HUES64 (cell line): ENCODE data around the gene WDR90.
A peak's percentile ranks its signal among the peaks of the same experiment; 100 is the strongest.

ENCODE experiments used
- H3K27ac ChIP-seq: 2 replicates; pipeline ENCODE4 v1.7.0; 2013; ENCODE audit warnings: low read depth, low read length, inconsistent platforms
- H3K27me3 ChIP-seq: 2 replicates; pipeline ENCODE4 v1.6.1; 2013; ENCODE audit warnings: mild to moderate bottlenecking, low read length; ENCODE audit not compliant: insufficient read depth
- H3K36me3 ChIP-seq: 2 replicates; pipeline ENCODE4 v1.6.1; 2013; ENCODE audit warnings: mild to moderate bottlenecking, low read length; ENCODE audit not compliant: insufficient read depth
- H3K4me1 ChIP-seq: 2 replicates; pipeline ENCODE4 v1.6.1; 2013; ENCODE audit warnings: mild to moderate bottlenecking, low read length, moderate library complexity; ENCODE audit not compliant: insufficient read depth
- H3K4me3 ChIP-seq: 2 replicates; pipeline ENCODE4 v1.5.1; 2013; ENCODE audit warnings: mild to moderate bottlenecking, low read length, moderate library complexity
- H3K9ac ChIP-seq: 2 replicates; pipeline ENCODE4 v1.6.1; 2013; ENCODE audit warnings: mild to moderate bottlenecking, low read depth, low read length
- H3K9me3 ChIP-seq: 2 replicates; pipeline ENCODE4 v1.6.1; 2013; ENCODE audit warnings: low read depth, low read length; ENCODE audit not compliant: insufficient read depth
- whole genome bisulfite sequencing: fragments of 150-250, 120-280 bp; methylation state at CpG from one replicate; pipeline ENCODE4 v1.1.7; 2013; ENCODE audit warnings: missing lambda C conversion rate; 5-methylcytosine and 5-hydroxymethylcytosine counted together

WDR90 gene

GRCh38 chr16:642189-643049 is 6.7 kb upstream of the WDR90 start:
- Histone ChIP-seq H3K36me3 (no peaks in the 10 kb centered on the region), H3K27ac (no peak overlapping the region), H3K27me3 (peaks cover 13% of the 10 kb centered on the region), H3K4me3 (peak overlapping the region; percentile 72), H3K9me3 (no peaks in the 10 kb centered on the region), H3K4me1 (peaks cover 14% of the 10 kb centered on the region), H3K9ac (peak overlapping the region; percentile 81)
- 8% methylated on average over 72 of the region's 72 CpGs for WGBS

GRCh38 chr16:643050-643368 is 6.2 kb upstream of the WDR90 start:
- Histone ChIP-seq H3K4me3 (peak overlapping the region; percentile 72), H3K27ac (no peak overlapping the region), H3K9me3 (no peaks in the 10 kb centered on the region), H3K36me3 (no peaks in the 10 kb centered on the region), H3K4me1 (peaks cover 9% of the 10 kb centered on the region), H3K27me3 (peaks cover 13% of the 10 kb centered on the region), H3K9ac (no peak overlapping the region)
- 86% methylated on average over 11 of the region's 13 CpGs for WGBS

- Histone ChIP-seq H3K9me3 (no peaks in the 10 kb centered on the region), H3K27me3 (peaks cover 13% of the 10 kb centered on the region), H3K4me3 (no peak overlapping the region), H3K27ac (no peak overlapping the region), H3K4me1 (no peaks in the 10 kb centered on the region), H3K36me3 (no peaks in the 10 kb centered on the region), H3K9ac (no peak overlapping the region)
- WGBS: 98% methylated on average over 12 of the region's 12 CpGs
These were observed 4.6 kb upstream of the WDR90 start for GRCh38 chr16:644556-644955.

- no peak overlapping the region for H3K4me3 ChIP-seq
- peaks cover 13% of the 10 kb centered on the region for H3K27me3 ChIP-seq
- no peaks in the 10 kb centered on the region for H3K9me3 ChIP-seq
- no peaks in the 10 kb centered on the region for H3K36me3 ChIP-seq
- H3K4me1 ChIP-seq: no peaks in the 10 kb centered on the region
- no peak overlapping the region for H3K9ac ChIP-seq
- 92% methylated on average over 32 of the region's 32 CpGs for WGBS
- H3K27ac ChIP-seq: no peak overlapping the region
These were observed 3.1 kb upstream of the WDR90 start for GRCh38 chr16:645852-646678.

DNA sequence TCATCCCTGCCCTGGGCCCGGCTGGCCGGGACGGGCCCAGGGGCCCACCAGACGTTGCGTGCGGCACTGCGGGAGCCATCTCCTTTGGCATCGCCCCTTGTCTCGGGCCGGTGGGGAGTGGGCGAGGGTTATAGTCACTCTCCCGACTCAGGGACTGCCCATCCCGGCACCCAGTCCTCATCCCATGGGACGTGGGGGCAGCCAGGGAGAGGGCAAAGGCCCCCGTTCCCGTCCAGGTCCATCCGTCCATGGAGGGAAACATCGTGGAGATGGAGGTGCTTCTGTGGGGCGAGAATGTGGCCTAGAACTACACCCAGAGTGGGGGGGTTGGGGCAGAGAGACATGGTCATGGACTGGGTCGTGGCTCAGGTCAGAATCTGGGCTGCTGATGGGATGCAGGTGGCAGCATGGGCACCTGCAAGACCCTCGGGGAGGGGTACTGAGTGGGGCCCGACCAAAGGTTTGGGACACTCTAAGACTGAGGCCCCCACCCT is 2.4 kb upstream of the WDR90 start:
- H3K27ac ChIP-seq: no peak overlapping the region
- H3K36me3 ChIP-seq: 0 out of 2 replicates have a peak, but pooled peaks cover under 1% of the 10 kb centered on the region
- H3K4me1 ChIP-seq: no peaks in the 10 kb centered on the region
- no peak overlapping the region for H3K9ac ChIP-seq
- no peak overlapping the region for H3K4me3 ChIP-seq
- WGBS: 94% methylated on average over 22 of the region's 22 CpGs
- H3K9me3 ChIP-seq: no peaks in the 10 kb centered on the region
- H3K27me3 ChIP-seq: peaks cover 13% of the 10 kb centered on the region

DNA sequence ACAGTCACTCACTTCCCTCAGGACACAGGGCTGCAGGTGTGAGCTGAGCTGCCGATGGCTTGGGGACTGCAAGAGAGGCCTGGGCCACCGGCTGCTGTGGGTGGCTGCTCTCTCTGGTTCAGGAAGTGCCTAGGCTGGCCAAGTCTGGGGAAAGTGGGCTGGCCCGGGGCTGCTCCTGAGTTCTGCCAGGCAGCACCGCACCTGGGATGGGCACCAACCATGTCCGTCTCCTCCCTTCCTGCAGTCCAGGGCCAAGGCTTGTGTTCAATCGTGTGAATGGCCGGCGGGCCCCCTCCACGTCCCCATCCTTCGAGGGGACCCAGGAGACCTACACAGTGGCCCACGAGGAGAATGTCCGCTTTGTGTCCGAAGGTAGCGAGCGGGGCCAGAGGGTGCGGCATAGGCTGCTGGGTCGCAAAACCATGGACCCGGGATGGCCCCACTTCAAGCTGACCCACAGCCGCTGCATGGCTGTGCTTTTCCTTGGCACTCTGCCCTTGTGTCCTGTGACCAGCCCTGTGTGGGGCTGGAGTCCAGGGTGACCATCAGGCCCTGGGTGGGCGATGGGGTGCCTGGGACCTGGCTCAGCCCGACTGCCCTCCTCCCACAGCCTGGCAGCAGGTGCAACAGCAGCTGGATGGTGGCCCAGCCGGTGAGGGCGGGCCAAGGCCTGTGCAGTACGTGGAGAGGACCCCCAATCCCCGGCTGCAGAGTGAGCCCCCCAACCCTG is 1.8 kb upstream of the WDR90 start:
- Histone ChIP-seq H3K4me1 (no peaks in the 10 kb centered on the region), H3K9ac (no peak overlapping the region)

DNA sequence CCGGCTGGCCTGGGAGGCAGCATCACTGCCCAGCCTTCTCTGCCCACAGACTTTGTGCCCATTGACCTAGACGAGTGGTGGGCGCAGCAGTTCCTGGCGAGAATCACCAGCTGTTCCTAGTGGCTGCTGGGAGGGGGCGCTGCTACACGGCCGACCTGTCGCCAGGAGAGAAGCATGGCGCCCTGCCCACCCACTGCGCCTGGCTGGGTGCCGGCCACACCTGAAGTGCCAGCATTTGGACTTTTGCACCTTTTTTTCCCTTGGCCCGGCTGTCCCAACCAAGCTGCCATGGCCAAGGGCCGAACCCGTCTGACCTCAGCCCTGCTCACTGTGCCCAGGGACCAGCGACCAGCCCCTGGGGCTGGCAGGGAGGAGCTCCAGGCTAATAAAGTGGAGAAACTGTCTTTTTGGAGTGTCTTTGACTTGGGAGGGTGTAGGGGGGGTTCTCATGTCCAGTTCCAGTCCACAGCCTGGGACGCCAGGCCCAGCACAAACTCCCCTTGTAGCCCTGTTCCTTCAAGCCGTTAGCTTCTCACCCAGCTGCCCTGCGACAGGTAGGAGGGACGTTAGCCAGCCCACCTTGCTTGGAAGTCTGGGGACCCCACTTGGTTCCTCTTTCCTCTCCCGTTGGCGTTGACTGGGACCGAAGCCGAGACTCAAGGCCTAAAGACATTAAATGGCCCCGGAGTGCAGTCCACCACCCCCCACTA is 939 bp upstream of the WDR90 start:
- Histone ChIP-seq H3K4me3 (peak overlapping the region; percentile 65), H3K4me1 (no peaks in the 10 kb centered on the region), H3K9ac (peak overlapping the region; percentile 74), H3K36me3 (peaks cover 12% of the 10 kb centered on the region; the same call in 1 of the 2 replicates), H3K27me3 (peaks cover 2% of the 10 kb centered on the region; the same call in 1 of the 2 replicates), H3K9me3 (no peaks in the 10 kb centered on the region), H3K27ac (peak overlapping the region; percentile 82; the same call in 1 of the 2 replicates)
- WGBS: 41% methylated on average over 24 of the region's 24 CpGs

More for the DNA sequence above, 1.8 kb upstream of the WDR90 start:
- peaks cover 10% of the 10 kb centered on the region for H3K27me3 ChIP-seq
- no peak overlapping the region for H3K4me3 ChIP-seq
- no peaks in the 10 kb centered on the region for H3K9me3 ChIP-seq
- peaks cover 6% of the 10 kb centered on the region; the same call in 1 of the 2 replicates for H3K36me3 ChIP-seq
- no peak overlapping the region for H3K27ac ChIP-seq
- WGBS: 92% methylated on average over 24 of the region's 25 CpGs

GRCh38 chr16:649631-650030 is 466 bp downstream of the WDR90 start:
- 6% methylated on average over 44 of the region's 44 CpGs for WGBS
- no peak overlapping the region for H3K27ac ChIP-seq
- H3K4me3 ChIP-seq: peak overlapping the region; percentile 65
- H3K9ac ChIP-seq: peak overlapping the region; percentile 74
- H3K27me3 ChIP-seq: no peaks in the 10 kb centered on the region
- H3K36me3 ChIP-seq: peaks cover 19% of the 10 kb centered on the region; the same call in 1 of the 2 replicates
- H3K4me1 ChIP-seq: no peaks in the 10 kb centered on the region
- H3K9me3 ChIP-seq: no peaks in the 10 kb centered on the region

DNA sequence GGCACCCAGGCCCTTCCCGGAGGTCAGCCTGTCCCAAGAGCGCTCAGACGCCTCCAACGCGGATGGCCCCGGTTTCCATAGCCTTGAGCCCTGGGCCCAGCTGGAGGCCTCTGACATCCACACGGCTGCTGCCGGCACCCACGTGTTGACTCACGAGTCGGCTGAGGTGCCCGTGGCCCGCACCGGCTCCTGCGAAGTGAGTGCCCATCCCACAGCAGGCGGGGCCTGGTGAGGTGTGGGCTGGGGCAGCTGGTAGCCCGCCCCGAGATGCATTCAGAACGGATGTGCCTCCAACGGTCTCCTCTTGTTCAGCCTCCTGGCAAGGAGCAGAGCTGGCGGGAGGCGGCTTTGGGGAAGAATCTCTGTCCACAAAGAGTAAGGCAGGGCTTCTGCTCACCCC is 2.7 kb downstream of the WDR90 start:
- H3K4me3 ChIP-seq: no peak overlapping the region
- no peaks in the 10 kb centered on the region for H3K27me3 ChIP-seq
- H3K36me3 ChIP-seq: peaks cover 23% of the 10 kb centered on the region; the same call in 1 of the 2 replicates
- H3K9me3 ChIP-seq: no peaks in the 10 kb centered on the region
- no peak overlapping the region for H3K9ac ChIP-seq
- no peak overlapping the region for H3K27ac ChIP-seq
- H3K4me1 ChIP-seq: no peaks in the 10 kb centered on the region
- WGBS: 95% methylated on average over 22 of the region's 22 CpGs
